ENCODE results near the gene SYCP3.
A peak's percentile ranks its signal among the peaks of the same experiment; 100 is the strongest.
"Not testable (repeated sequence)": the region's sequence is repeated elsewhere in the genome, so short reads cannot be mapped to it uniquely, and the experiment has no call there.

Gene SYCP3

DNA sequence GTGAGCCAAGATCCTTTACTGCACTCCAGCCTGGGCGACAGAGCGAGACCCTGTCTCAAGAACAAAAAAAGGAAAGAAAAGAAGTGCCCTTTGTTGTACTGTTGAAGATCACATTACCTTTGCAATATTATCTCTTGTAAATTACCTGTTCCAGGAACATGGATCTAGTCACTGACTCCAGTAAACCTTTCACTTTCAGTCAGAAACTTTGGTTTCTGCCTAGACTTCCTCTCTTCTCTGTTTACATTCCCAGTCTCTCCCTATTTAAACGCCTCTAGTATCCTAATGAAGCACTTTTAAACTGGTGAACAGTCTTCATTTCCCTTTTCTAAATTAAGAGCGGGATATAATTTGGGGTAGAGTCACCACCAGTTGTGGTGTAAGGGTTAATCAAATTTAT lies 29.0 kb downstream of the SYCP3 start:
- DNase-seq, result no peak

- DNase-seq, result no peak
Measured at GRCh38 chr12:101707131-101707782, 32.0 kb downstream of the SYCP3 start.

GRCh38 chr12:101706403-101706802 lies 32.9 kb downstream of the SYCP3 start:
- DNase-seq, result no peak

DNA sequence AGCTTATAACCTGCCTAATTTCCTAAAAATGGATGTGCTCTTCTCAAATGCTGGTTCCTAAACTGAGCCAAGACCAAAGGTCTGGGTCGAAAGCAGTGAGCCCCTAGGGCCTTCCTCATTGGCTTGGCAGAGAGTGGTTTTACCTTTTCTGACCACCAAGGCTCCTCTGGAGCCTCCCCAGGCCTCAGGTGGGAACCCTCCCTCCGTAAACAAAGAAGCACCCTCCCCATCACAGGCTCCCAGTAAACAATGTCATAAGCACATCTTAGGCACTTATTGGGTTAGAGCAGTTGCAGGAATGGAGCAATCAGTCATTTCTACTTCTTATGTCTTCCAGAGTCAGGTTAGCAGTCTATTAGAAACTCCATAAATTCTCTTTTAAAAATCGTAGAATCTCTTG lies 35.8 kb downstream of the SYCP3 start:
- DNase-seq, result no peak

- no peak for DNase-seq
Measured at GRCh38 chr12:101700299-101700820, 38.9 kb downstream of the SYCP3 start.

DNA sequence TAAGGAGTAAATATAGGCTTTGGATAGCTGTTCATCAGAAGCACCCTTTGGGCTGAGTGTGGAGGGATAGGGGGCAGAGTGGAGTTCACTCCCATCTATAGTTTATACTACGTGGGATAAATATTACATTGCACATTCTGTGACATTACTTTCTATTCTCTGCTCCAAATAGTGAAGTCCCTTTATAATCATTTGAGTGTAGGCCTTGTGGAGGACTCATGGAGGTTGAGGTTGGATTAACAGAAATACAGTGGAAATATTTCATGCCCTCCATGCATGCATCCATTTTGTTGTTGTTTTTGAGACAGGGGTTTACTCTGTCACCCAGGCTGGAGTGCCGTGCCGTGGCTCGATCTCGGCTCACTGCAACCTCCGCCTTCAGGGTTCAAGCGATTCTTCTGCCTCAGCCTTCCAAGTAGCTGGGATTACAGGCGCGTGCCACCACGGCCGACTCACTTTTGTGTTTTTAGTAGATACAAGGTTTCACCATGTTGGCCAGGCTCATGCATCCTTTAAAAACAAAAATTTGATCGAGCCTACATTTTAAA lies 40.4 kb downstream of the SYCP3 start:
- DNase-seq, result no peak

DNA sequence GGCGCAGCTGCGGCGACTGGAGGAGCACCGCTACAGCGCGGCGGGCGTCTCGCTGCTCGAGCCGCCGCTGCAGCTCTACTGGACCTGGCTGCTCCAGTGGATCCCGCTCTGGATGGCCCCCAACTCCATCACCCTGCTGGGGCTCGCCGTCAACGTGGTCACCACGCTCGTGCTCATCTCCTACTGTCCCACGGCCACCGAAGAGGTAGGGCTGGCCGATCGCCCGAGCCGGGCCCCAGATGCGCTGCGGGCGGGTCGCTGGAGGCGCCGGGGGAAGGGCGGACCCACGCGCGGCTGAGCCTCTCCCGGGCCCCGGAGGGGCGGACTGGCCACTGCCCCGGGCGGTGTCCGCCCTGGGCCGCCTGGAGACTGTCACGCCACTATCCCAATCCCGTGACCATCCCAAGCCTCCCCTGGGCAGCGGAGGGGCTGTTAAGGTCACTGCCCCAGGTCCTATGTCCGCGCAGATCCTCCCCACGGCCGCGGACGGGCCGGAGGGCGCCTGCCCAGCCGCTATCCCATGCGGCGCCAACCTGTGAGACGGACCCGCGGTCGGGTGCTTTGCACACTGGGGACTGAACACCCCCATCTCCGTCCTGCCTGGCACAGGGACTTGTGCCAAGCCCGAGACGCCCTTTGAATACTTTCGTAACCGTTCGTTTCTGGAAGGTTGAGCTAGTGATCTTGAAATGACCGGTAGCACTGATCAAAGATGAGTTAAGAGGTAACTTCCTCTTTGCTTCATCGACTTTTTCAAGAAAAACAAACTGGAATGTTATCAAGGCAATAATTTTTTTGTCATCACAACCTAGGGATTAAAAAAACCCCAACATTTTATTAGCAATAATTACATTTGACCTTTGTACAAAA lies 41.1 kb downstream of the SYCP3 start:
- DNase-seq, result no peak

DNA sequence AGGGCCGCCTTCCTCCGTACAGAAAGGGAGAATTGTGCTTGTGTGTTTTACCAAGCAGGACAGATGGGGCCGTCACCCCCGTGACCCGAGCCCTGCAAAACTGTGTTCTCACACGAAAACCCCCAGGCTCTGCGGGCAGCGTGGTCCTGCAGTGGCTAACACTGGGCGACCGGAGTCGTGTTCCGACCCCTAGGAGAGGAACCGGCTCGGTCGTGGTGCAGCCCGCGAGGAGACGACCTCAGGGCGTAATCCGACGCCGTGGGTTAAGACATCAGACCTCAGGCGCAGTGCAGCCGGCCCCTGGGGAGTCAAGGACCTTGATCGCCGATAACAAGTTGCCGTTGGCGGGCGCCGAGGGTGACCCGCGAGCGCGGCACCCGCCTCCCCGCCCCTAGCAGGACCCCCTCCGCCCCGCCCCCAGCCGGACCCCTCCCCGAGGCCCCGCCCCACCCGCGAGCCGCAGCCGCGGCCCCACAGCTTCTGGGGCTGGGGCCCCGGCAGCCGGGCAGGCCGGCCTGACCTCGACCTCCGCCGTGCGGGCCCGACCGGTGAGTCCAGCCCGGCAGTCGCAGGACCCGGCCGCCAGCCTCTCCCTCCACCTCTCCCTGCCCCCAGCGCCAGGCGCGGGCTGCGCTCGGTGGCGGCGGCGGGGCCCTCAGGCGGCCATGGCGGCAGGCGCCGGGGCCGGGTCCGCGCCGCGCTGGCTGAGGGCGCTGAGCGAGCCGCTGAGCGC lies 41.9 kb downstream of the SYCP3 start, which contains the start of gene CHPT1:
Gene CHPT1, plus strand, starts transcription at position 444 of the 733 bp plus-strand sequence. Its CDS starts 222 bp downstream, at position 666.
- DNase-seq, result peak; percentile 16

GRCh38 chr12:101696251-101697196 lies 42.7 kb downstream of the SYCP3 start:
- DNase-seq, result no peak

DNA sequence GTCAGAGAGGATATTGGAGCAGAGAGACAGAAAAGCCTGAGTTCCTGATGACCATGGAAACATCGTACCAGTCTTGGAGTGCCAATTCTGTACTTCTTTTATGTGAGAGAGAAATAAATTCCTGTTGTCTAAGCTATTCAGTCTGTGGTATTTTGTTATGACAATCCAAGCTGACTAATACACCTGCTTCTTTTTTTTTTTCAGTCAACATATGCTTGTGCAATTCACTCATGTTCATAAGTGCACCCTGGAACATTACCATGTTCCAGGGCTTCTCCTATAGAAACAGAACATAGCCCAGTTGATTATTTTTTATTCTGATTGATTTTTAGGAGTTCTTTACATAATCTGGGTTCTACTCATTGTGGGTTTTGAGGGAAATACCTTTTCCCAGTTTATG lies 43.6 kb downstream of the SYCP3 start:
- DNase-seq, result no peak

GRCh38 chr12:101694986-101695385 lies 44.3 kb downstream of the SYCP3 start:
- no peak for DNase-seq

GRCh38 chr12:101694297-101694848 lies 44.9 kb downstream of the SYCP3 start:
- DNase-seq, result no peak

DNA sequence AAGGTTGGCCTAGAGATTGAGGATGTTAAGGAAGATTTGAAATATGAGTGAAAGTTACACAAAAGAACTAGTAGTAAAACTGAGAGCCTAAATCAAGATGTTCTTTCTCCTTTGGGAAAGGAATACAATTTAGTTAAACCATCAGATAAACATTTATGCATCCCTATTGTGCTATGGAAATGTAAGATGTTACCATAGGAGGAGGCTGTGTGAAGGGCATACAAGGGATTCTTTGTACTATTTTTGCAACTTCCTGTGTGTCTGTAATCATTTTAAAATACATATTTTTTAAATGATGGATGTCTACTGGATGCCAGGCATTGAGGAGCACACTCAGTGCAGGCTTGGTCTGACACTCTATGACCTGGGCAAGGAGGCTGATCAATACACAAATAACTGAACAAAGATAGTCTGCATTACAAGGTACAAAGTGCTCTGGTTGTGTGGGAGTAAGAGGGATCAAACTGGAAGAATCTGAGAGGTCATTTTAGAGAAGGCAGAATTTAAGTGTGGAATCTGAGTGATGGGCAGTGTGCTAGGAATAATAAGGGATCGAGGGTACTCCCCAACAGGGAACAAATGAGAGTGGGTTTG lies 47.7 kb downstream of the SYCP3 start:
- DNase-seq, result no peak

GRCh38 chr12:101690544-101691098 lies 48.6 kb downstream of the SYCP3 start:
- no peak for DNase-seq

DNA sequence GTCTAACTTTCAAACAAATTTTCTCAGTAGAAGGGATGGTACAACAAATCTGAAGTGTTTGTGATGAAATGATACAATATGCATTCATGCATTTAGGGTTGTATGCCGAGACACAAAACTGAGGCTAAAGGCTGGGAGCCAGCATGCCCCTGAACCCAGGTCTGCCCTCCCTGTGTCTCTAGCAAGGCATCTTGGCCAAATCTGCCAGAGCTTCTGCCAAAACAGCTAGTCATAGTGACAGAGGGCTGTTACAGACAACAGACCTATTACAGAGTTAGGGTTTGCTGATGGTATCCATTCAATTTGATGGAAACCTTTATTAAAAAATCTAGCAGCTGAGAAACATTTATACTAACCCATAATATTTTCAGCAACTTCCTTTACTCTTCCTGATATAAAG lies 53.1 kb downstream of the SYCP3 start:
- DNase-seq, result no peak

GRCh38 chr12:101685092-101685491 lies 54.2 kb downstream of the SYCP3 start:
- DNase-seq, result no peak

DNA sequence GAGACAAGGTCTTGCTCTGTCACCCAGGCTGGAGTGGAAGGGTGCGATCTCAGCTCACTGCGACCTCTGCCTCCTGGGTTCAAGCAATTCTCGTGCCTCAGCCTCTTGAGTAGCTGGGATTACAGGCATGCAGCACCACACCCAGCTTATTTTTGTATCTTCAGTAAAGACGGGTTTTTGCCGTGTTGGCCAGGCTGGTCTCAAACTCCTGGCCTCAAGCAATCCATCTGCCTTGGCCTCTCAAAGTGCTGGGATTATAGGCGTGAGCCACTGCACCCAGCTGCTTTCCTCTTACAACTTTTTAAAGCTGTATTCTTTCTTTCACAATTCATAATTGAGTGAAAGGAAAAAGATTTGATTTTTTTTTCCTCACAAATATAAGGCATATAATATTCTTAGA lies 57.6 kb downstream of the SYCP3 start:
- not testable (repeated sequence) for DNase-seq

- no peak for DNase-seq
Measured at GRCh38 chr12:101680647-101681046, 58.6 kb downstream of the SYCP3 start.

GRCh38 chr12:101680240-101680639 lies 59.0 kb downstream of the SYCP3 start:
- no peak for DNase-seq
